Nephron (organoid): ENCODE data around the gene MIA2.

ENCODE experiments used
- H3K27ac Mint-ChIP-seq, 3 experiments: 2 replicates each; pipeline ENCODE4 v1.8.0; 2020; ENCODE audit warnings: mixed read lengths in 3 of 3, mild to moderate bottlenecking in 2 of 3, moderate library complexity in 1 of 3
- H3K27me3 Mint-ChIP-seq: 2 replicates; pipeline ENCODE4 v1.8.0; 2021; ENCODE audit warnings: low read depth, mild to moderate bottlenecking, moderate library complexity, mixed read lengths
- H3K36me3 Mint-ChIP-seq: 2 replicates; pipeline ENCODE4 v1.8.0; 2020; ENCODE audit warnings: low read depth, mixed read lengths
- H3K4me1 Mint-ChIP-seq: 2 replicates; pipeline ENCODE4 v1.8.0; 2020; ENCODE audit warnings: mixed read lengths
- H3K4me3 Mint-ChIP-seq, 3 experiments: 2 replicates each; pipeline ENCODE4 v1.8.0; 2020; ENCODE audit warnings: mild to moderate bottlenecking in 3 of 3, mixed read lengths in 3 of 3, moderate library complexity in 2 of 3
- H3K9me3 Mint-ChIP-seq: 2 replicates; pipeline ENCODE4 v1.8.0; 2020; ENCODE audit warnings: mixed read lengths
- TF ChIP-seq, protein P1 (sequence below), 3 experiments: fragments of 200-600 bp; sonication (generic); IDR thresholded peaks; one replicate each; pipeline ENCODE4 v1.5.0; 2021; ENCODE audit warnings: antibody characterized with exemption in 3 of 3; ENCODE audit not compliant: unreplicated experiment in 3 of 3

The MIA2 gene

DNA sequence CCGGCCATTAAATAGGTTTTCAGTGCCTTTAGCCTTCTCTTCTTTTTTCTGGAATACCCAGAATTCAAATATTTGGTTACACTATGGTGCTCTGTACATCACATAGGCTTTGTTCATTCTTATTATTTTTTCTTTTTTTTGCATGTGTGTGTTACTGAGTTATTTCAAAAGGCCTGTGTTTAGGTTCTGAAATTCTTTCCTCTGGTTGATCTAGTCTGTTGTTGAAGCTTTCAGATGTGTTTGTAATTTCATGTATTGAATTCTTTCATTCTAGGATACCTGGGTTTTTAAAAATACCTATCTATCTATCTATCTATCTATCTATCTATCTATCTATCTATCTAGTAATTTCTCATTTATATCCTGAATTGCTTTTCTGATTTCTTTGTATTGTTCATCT is 131.6 kb downstream of the MIA2 start:
- Mint-ChIP-seq H3K27ac (no peak overlapping the region), H3K4me3 (no peak overlapping the region), H3K9me3 (peaks cover 42% of the 10 kb centered on the region), H3K4me1 (no peaks in the 10 kb centered on the region), H3K27me3 (no peaks in the 10 kb centered on the region), H3K36me3 (peaks cover 54% of the 10 kb centered on the region)
- TF ChIP-seq, protein P1, sequence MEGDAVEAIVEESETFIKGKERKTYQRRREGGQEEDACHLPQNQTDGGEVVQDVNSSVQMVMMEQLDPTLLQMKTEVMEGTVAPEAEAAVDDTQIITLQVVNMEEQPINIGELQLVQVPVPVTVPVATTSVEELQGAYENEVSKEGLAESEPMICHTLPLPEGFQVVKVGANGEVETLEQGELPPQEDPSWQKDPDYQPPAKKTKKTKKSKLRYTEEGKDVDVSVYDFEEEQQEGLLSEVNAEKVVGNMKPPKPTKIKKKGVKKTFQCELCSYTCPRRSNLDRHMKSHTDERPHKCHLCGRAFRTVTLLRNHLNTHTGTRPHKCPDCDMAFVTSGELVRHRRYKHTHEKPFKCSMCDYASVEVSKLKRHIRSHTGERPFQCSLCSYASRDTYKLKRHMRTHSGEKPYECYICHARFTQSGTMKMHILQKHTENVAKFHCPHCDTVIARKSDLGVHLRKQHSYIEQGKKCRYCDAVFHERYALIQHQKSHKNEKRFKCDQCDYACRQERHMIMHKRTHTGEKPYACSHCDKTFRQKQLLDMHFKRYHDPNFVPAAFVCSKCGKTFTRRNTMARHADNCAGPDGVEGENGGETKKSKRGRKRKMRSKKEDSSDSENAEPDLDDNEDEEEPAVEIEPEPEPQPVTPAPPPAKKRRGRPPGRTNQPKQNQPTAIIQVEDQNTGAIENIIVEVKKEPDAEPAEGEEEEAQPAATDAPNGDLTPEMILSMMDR (IDR thresholded peaks at IDR 0.05; ENCODE audit: unreplicated experiment in 3 of 3) = no peak

DNA sequence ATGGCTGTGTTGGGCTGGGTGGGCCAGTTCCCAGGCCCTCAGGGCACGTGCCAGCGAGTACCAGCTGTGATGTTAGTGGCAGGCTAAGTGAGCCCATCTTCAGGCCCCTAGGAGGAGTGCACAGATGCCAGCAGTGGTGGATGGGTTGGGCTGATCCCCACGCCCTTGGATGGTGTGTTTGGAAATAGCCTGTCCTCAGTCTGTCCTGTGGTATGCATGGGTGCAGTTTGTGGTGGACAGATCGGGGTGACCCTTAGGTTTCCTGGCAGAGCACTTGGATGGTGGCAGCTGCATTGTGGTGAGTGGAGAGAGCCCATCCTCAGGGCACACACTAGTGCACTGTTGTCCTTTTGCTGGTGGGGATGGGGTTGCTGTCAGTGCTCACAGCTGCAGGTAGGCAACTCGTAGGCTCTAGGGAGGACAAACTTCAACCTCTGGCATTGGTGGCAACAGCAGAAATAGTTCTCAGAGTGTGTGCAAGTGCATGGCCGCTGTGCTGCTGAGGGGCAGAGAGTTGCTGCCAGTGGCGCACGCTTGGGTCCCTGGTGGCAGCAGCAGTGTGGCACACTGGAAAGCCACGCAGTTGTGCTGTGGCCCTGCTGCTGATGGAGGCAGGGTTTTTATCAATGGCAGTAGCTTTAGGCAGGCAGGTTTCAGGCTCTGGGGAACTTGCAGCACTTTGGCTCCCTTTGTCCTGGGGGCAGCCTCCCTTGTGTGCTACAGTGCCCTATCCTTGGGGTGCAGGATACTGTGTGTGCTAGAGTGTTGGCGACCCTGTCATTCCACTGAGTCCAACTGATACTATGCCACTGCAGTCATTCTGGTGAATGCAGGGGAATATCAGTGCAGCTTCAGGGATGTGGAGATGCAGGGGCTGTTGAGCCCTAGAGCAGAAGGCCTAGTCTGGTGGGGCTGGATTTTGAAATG is 133.0 kb downstream of the MIA2 start:
- TF ChIP-seq, protein P1 (IDR thresholded peaks at IDR 0.05; ENCODE audit: unreplicated experiment in 3 of 3) = no peak
- H3K4me3 Mint-ChIP-seq = no peak overlapping the region
- peaks cover 41% of the 10 kb centered on the region for H3K36me3 Mint-ChIP-seq
- no peak overlapping the region for H3K27ac Mint-ChIP-seq
- H3K27me3 Mint-ChIP-seq = no peaks in the 10 kb centered on the region
- H3K4me1 Mint-ChIP-seq = no peaks in the 10 kb centered on the region
- H3K9me3 Mint-ChIP-seq = peaks cover 31% of the 10 kb centered on the region

DNA sequence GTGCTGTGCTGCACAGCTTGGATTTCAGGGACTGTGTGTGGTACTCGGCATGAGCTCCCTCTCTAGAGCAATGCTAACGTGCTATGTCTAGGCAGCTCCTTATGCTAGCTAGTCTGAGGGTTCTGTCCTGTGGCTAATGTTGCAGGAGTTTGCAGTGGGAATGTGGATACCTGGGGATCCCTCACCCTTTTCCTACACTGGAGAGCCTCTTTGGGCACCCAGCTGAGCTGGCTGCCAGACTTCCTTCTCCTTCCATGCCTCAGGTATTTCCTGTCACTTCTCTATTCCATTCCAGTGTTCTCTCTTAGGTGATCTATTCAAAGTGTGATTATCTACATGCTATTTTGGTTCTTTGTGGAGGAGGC is 133.7 kb downstream of the MIA2 start:
- peaks cover 24% of the 10 kb centered on the region for H3K9me3 Mint-ChIP-seq
- TF ChIP-seq, protein P1 (IDR thresholded peaks at IDR 0.05; ENCODE audit: unreplicated experiment in 3 of 3) = no peak
- no peak overlapping the region for H3K27ac Mint-ChIP-seq
- H3K4me3 Mint-ChIP-seq = no peak overlapping the region
- H3K36me3 Mint-ChIP-seq = peaks cover 34% of the 10 kb centered on the region
- H3K4me1 Mint-ChIP-seq = no peaks in the 10 kb centered on the region
- no peaks in the 10 kb centered on the region for H3K27me3 Mint-ChIP-seq

DNA sequence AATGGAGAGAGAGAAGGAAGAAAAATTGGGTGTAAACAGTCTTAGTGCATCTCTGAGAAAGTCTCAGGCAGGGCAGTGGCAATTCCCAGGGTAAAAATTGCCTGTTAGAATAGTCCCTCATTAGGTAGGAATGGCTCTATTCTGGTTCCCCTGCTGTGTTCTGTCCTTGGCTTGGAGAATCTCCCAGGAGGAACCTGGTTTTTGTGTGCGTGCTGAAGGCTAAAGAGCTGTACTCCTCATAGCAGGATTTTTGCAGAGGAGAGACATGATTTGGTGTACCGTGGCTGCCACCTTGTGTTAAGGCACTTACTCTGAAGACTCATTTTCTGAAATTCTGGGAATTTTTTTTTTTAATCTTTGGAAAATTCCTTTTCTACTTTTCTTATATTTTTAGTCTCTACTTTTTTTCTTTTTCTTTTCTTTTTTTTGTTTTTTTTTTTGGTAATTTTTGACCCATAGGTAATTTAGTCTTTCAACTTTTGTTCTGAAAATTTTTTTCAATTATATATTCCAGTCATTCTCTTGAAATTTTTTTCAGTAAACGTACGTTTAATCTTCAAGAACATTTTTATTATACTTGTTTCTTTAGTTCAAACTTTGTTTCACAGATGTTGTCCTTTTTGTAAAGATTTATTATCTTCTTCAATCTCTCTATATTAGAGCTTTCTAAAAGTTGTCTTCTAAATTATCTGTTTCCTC is 134.7 kb downstream of the MIA2 start:
- Mint-ChIP-seq H3K4me1 (no peaks in the 10 kb centered on the region), H3K9me3 (peaks cover 20% of the 10 kb centered on the region), H3K36me3 (peaks cover 25% of the 10 kb centered on the region), H3K4me3 (no peak overlapping the region), H3K27ac (no peak overlapping the region), H3K27me3 (no peaks in the 10 kb centered on the region)
- TF ChIP-seq, protein P1 (IDR thresholded peaks at IDR 0.05; ENCODE audit: unreplicated experiment in 3 of 3) = peak; percentile 47 to 63 (median 57)

DNA sequence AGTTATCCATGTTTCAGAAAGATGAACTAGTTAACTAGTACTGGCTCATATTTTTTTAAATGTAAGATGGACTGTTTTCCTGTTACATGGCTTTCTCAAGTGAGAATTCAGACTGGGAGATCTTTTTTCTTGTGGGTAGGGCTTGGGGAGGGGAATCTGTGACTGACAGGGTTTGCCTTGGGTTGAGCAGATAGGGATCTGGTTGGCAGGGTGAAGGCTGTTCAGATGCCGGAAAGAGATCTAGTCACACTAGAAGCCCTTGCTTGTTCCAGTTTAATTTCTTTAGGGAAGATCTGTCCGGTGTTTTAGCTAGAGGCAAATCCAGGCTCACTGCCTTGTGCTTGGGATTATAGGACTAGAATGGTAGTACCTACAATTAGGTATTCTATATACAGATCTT is 135.3 kb downstream of the MIA2 start:
- Mint-ChIP-seq H3K9me3 (peaks cover 15% of the 10 kb centered on the region), H3K4me3 (no peak overlapping the region), H3K36me3 (peaks cover 19% of the 10 kb centered on the region), H3K27me3 (no peaks in the 10 kb centered on the region), H3K27ac (no peak overlapping the region), H3K4me1 (no peaks in the 10 kb centered on the region)
- TF ChIP-seq, protein P1 (IDR thresholded peaks at IDR 0.05; ENCODE audit: unreplicated experiment in 3 of 3) = no peak
